ENCODE results near the gene FRMD5.

FRMD5 gene

GRCh38 chr15:44159492-44159891, 35.6 kb downstream of the FRMD5 start:
- no peak for DNase-seq

- DNase-seq: no peak
These were observed 37.0 kb downstream of the FRMD5 start for GRCh38 chr15:44158111-44158510.

- no peak for DNase-seq
These were observed 37.4 kb downstream of the FRMD5 start for GRCh38 chr15:44157679-44158078.

- no peak for DNase-seq
These were observed 41.7 kb downstream of the FRMD5 start for GRCh38 chr15:44153352-44153751.

- no peak for DNase-seq
These were observed 45.8 kb downstream of the FRMD5 start for GRCh38 chr15:44149224-44149623.

- no peak for DNase-seq
These were observed 46.5 kb downstream of the FRMD5 start for GRCh38 chr15:44148580-44148979.

- DNase-seq: no peak
These were observed 47.4 kb downstream of the FRMD5 start for GRCh38 chr15:44147636-44148035.

GRCh38 chr15:44145495-44145894, 49.6 kb downstream of the FRMD5 start:
- DNase-seq: no peak

GRCh38 chr15:44144992-44145391, 50.1 kb downstream of the FRMD5 start:
- DNase-seq: no peak

GRCh38 chr15:44144184-44144583, 50.9 kb downstream of the FRMD5 start:
- DNase-seq: no peak

- peak; percentile 4 for DNase-seq
These were observed 57.3 kb downstream of the FRMD5 start for GRCh38 chr15:44137750-44138149.

- DNase-seq: no peak
These were observed 58.0 kb downstream of the FRMD5 start for GRCh38 chr15:44136991-44137477.

- DNase-seq: no peak
These were observed 63.0 kb downstream of the FRMD5 start for GRCh38 chr15:44132057-44132456.

- no peak for DNase-seq
These were observed 64.3 kb downstream of the FRMD5 start for GRCh38 chr15:44130778-44131177.

GRCh38 chr15:44129911-44130310, 65.2 kb downstream of the FRMD5 start:
- no peak for DNase-seq

- no peak for DNase-seq
These were observed 66.6 kb downstream of the FRMD5 start for GRCh38 chr15:44128443-44128842.

- DNase-seq: no peak
These were observed 69.2 kb downstream of the FRMD5 start for GRCh38 chr15:44125879-44126278.

- peak; percentile 8 for DNase-seq
These were observed 92.3 kb downstream of the FRMD5 start for GRCh38 chr15:44102675-44103254.

GRCh38 chr15:44101944-44102343, 93.1 kb downstream of the FRMD5 start:
- no peak for DNase-seq

- DNase-seq: no peak
These were observed 93.8 kb downstream of the FRMD5 start for GRCh38 chr15:44101286-44101685.

- no peak for DNase-seq
These were observed 95.4 kb downstream of the FRMD5 start for GRCh38 chr15:44099671-44100070.

- DNase-seq: no peak
These were observed 97.5 kb downstream of the FRMD5 start for GRCh38 chr15:44097552-44097951.

GRCh38 chr15:44096596-44096995, 98.5 kb downstream of the FRMD5 start:
- DNase-seq: no peak

- no peak for DNase-seq
These were observed 100.3 kb downstream of the FRMD5 start for GRCh38 chr15:44094781-44095180.

GRCh38 chr15:44093836-44094235, 101.2 kb downstream of the FRMD5 start:
- no peak for DNase-seq
